Stimulated activated CD4-positive, alpha-beta T cell treated with anti-CD3 and anti-CD28 coated beads, Interleukin-2, amount 100 ng/mL, for 48 hours (primary cell): Measurements from ENCODE around the gene SMC3.
"Not testable (repeated sequence)": the region's sequence is repeated elsewhere in the genome, so short reads cannot be mapped to it uniquely, and the experiment has no call there.

Experiments
- DNase-seq, 2 donors: peaks; one replicate each; pipeline ENCODE4 v3.0.0-alpha.2; 2020

SMC3 gene

GRCh38 chr10:110629680-110630191 is 62.2 kb downstream of the SMC3 start:
- DNase-seq: no peak

DNA sequence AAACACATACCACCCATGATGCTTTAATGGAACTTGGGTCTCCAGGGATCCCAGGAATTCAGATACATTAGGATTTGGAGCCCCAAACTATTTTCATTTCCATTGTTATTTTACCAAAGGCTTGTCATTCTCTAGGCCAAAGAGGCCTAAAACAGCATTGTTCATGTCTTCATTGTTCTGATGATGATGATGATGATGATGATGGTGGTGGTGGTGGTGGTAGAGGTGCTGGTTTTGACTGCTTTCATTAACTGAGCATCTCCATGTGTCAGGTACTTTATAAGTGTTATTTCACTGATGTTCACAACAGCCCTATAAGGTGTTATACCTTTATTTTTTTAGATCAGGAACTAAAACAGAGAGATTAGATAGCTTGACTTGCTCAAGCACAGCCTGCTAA is 64.4 kb downstream of the SMC3 start:
- no peak for DNase-seq

GRCh38 chr10:110632591-110633215 is 65.2 kb downstream of the SMC3 start:
- DNase-seq: no peak

- DNase-seq: no peak
Measured at GRCh38 chr10:110634527-110635209, 67.2 kb downstream of the SMC3 start.

DNA sequence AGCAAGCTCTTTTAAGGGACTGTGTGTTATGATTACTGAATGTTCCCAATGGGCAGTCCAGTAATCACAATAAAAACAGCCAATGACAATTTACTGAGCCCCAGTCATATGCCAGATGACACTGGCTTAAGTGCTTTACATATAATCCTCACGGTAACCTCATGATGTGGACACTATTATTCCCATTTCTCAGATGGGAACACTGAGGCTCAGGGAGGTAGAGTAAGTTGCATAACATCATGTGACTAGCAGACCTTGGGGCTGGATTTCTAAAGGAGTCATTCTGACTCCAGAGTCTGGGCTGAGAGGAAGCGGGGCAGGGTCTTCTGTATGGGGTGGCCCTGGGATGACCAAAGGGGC is 69.1 kb downstream of the SMC3 start:
- DNase-seq: no peak

DNA sequence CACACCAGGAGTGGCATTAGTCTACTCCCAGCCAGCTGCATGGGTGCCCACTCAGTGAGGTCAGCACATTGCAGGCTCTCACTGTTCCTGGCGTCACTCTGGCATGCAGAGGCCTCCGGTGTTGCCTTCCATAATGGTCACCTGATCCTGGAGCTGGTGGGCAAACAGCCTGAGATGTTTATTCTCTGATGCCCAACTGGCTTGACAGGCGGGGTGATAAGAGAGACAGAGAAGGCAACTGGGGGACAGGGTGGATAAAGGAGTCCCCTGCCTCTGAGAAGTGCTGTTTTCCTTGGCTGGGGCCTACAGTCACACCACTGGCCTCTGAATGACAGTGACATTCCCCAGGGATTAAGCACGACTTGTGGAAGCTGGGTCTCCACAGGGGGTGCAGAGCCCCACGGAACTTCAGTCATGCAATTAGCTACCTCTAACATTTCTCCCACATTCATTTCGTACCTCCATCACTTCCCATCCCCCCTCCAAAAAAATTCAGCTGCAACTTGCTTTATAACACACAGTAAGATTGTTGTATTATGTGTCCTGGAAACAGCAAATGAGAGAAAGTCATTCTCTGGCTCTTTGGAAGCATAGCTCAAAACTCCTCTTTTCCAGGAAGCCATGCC is 69.5 kb downstream of the SMC3 start:
- no peak for DNase-seq

GRCh38 chr10:110637558-110638053 is 70.1 kb downstream of the SMC3 start:
- DNase-seq: no peak

- DNase-seq: no peak
Measured at GRCh38 chr10:110638319-110638718, 70.8 kb downstream of the SMC3 start.

DNA sequence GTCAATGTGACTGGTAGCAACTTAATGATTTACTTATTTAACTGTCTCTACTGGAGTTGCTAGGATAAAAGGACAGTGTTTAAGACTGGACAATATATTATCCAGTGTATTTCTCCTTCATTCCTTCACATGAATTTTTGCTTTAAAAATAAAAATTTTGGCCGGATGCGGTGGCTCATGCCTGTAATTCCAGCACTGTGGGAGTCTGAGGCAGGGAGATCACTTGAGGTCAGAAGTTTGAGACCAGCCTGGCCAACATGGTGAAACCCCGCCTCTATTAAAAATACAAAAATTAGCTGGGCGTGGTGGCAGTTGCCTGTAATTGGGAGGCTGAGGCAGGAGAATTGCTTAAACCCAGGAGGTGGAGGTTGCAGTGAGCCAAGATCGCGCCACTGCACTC is 71.6 kb downstream of the SMC3 start:
- DNase-seq: not testable (repeated sequence)

DNA sequence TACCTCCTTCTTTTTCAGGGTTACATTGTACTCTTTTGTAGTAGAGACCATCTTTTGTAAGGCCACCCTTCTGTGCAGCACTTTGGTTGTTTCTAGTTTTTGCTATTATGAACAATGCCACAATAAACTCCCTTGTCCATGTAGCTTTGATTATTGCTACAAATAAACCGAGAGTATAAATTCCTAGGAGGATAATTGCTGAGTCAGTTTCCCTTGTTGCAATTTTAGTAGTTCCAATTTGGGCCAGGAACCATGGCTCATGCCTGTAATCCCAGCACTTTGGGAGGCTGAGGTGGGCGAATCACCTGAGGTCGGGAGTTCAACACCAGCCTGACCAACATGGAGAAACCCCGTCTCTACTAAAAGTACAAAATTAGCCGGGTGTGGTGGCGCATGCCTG is 72.4 kb downstream of the SMC3 start:
- DNase-seq: not testable (repeated sequence)

DNA sequence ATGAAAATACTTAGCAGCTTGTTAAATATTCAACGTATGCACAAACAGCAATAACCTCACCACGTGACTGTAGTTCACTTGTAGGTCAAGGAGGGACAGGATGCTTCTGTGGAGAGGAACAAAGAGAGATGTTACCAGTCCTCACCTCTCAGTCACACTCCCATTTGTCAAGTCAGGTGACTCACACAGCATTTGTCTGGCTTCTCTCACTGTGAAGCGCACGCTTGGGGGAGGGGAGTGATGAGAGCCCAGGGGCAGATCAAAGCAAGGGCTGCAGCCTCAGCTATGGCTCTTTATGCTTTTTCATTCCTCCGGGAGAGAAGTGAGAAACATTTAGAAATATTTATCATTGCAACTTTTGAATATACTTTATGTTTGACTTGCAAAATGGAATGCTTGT is 73.8 kb downstream of the SMC3 start:
- peak in 1 of 2 donors; percentile 33 for DNase-seq

GRCh38 chr10:110642204-110643034 is 74.9 kb downstream of the SMC3 start:
- no peak for DNase-seq

- DNase-seq: no peak
Measured at GRCh38 chr10:110643035-110643652, 75.6 kb downstream of the SMC3 start.

GRCh38 chr10:110643653-110644597 is 76.4 kb downstream of the SMC3 start, which contains the start of gene RBM20:
Gene RBM20, plus strand, starts transcription at chr10:110644336. Its CDS starts 119 bp downstream, at chr10:110644455.
- no peak for DNase-seq

GRCh38 chr10:110644598-110645462 is 77.3 kb downstream of the SMC3 start:
- no peak for DNase-seq

DNA sequence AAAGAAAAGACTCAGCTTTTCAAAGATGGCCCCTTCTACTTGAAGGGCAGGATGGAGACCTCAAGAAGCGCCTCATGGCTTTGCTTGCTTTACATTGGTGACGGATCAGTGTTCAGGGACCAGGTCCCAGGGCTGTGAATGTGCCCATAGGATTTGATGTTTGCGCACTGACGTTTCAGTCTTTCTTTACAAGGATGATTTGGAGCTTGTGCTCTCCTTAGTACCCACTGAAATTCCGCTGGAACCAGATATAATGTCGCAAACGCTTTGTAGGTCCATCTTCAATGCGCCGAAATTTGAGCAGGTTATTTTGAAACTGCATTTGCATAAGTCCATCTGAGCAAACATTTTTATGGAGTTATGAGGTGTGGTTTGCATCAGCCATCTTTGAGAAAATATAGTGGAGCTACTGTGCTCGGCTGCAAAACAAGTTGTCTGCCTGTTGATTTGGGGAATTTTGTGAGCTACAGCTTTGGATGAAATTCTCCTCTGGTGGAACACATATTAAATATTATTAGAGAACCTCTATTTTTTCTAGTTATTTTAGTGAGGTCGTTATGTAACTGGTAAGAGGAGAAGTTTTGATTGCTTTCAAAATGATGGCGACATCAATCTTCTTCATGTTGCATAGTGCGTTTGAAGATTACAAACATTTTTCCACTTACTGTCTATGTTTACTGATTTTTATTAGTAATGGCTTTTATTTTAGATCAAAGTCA is 79.1 kb downstream of the SMC3 start:
- no peak for DNase-seq

DNA sequence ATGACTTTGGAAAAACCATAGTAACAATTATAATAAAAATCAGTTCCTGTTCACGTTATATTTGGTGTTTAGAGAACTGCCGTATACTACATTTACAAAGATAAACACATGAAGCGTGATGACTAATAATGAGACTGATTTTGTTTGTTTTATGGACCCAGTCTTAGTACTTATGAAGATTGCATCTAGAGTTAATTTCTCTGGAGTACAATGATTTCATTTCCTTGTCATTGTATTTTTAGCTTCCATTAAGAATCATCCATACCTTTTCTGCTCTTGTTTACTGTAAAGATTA is 79.6 kb downstream of the SMC3 start:
- DNase-seq: no peak

- no peak for DNase-seq
Measured at GRCh38 chr10:110648692-110649346, 81.3 kb downstream of the SMC3 start.
